Measurements from ENCODE around the gene BTN1A1.
"Not testable (repeated sequence)": the region's sequence is repeated elsewhere in the genome, so short reads cannot be mapped to it uniquely, and the experiment has no call there.

The BTN1A1 gene

GRCh38 chr6:26507658-26508057 is 7.6 kb downstream of the BTN1A1 start:
- in situ Hi-C loops (cut with MboI; ENCODE audit: low sequenced_read_pairs) = no loop called here

GRCh38 chr6:26511033-26511432 is 10.9 kb downstream of the BTN1A1 start:
- in situ Hi-C loops (cut with MboI; ENCODE audit: low sequenced_read_pairs) = not testable (repeated sequence)

GRCh38 chr6:26514984-26515383 is 14.9 kb downstream of the BTN1A1 start:
- in situ Hi-C loops (cut with MboI; ENCODE audit: low sequenced_read_pairs) = no loop called here

DNA sequence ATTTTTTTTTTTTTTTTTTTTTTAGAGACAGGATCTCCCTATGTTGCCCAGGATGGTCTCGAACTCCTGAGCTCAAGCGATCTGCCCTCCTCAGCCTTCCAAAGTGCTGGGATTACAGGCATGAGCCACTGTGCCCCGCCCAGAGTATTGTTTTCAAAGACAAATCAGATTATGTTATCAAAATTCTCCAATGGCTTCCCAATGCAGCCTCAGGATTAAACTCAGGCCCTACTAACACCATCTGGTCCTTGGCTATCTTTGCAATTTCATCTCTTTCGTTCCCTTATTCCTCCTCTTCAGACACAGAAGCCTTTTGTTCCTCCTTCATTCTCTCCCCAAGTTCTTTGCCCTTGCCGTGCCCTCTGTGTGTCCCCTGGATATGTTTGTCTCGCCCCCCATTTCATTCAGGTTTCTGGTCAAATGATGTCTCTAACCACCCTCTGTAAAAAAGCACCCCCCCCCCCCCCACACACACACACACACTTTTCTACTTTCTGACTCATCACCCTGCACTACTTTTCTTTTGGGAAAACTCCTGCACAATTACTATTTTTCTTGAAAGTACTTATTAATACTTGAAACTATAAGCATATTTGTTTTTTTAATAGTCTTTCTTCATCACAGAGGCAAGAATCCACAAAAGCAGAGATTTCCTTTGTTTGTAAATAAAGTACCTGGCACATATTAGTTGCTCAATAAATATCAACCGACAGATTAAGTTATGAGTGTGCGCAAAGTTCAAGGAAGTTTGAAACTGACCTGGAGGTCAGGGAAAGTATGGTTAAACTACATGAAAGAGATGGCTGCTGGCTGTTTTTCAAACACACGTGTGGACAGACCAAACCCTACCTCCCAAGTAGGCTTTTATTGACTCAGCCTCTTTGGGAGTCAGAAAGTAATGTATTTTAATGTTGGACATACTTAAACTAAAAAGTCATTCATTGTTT is 16.7 kb downstream of the BTN1A1 start:
- in situ Hi-C loops (cut with MboI; ENCODE audit: low sequenced_read_pairs) = no loop called here

- in situ Hi-C loops (cut with MboI; ENCODE audit: low sequenced_read_pairs) = no loop called here
Measured at GRCh38 chr6:26519359-26519758, 19.3 kb downstream of the BTN1A1 start.

DNA sequence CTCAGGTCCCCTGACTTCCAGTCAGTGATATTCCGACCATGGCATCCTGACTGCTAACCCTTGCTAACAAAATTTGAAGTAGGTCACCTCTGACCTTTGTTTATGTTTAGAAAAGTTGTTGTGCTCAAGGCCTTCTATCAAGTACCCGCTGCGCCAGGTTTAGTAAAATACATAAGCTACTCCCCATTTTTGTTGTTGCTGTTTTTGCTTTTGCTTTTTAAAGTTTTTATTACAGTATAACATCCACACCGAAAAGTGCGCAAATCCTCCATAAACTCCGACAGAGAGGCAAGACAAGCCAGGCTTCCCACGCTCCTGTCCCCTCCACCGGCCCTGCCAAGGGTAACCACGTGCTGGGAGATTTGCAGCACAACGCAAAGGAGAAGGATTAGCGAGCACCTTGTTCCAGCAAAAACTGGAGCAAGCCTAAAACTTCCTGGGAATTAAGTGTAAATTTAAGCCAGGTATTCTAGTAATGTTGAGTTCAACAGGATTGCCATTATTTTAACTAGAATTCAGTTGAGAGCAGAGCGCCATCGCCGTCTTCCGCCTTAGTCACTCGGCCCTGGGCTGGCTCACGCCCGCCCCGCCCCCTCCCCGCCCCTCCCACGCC is 20.2 kb downstream of the BTN1A1 start:
- in situ Hi-C loops (cut with MboI; ENCODE audit: low sequenced_read_pairs) = no loop called here

DNA sequence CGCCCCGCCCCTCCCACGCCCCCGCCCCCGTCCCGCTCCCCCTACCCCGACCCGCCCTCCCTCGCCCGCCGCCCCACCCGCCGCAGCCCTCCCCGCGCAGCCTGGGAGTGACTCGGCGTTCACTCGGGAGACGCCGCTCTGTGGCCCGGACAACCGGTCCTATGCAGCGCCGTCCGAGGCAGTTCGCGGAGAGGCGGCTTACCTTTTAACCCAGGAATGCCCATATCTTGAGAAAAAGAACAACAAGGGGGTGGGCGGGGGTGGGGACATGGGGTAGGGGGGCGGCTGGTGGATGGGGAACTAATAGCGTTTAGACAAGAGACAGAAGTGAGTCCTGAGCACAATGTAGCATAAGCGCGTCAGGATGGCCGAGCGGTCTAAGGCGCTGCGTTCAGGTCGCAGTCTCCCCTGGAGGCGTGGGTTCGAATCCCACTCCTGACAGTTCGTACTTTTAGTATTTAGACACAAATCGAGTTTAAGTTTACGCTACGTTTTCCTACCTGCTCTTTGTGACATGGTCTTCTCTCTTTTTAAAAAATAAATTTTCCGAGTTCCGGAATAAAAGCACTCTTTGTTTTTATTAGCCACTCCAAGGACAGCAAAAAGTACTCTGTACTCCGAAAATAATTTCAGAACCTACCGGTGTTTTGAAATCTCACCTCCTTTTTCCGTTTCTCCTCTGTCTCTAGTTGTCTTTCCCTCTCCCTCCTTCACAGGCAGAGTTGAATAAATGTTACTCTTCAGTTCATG is 20.9 kb downstream of the BTN1A1 start:
- in situ Hi-C loops (cut with MboI; ENCODE audit: low sequenced_read_pairs) = no loop called here

GRCh38 chr6:26521600-26522391 is 21.7 kb downstream of the BTN1A1 start:
- in situ Hi-C loops (cut with MboI; ENCODE audit: low sequenced_read_pairs) = no loop called here

DNA sequence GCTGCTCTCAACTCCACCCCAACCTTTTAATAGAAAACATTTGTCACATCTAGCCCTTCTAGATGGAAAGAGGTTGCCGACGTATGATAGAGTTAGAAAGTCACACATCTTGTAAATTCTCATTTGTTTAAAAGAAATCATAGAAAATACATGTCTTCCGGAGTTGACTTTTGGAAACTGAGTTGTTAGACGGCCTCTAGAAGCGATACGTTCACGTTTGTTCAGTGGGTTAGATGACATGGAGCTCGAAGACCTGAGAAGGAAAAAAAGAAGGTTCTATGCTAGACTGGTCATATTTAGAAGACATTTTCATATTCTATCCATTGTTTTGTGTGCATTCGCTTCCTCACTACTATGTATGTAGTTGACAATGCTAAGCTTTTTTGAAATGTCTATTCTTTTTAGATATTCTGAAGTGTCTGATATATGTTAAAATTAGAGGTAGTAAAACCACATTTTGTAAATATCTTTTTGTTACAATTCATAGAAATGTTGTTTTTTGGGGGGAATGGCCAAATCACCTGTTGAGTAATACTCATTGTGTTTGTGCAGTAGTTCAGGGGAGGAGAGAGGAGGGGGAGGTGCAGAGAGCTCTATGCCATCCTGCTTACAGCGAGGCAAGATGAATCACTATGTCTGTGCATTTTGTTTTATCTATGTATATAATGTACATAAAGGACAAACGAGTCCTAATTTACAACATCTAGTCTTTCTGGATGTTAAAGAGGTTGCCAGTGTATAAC is 22.6 kb downstream of the BTN1A1 start:
- in situ Hi-C loops (cut with MboI; ENCODE audit: low sequenced_read_pairs) = not testable (repeated sequence)

DNA sequence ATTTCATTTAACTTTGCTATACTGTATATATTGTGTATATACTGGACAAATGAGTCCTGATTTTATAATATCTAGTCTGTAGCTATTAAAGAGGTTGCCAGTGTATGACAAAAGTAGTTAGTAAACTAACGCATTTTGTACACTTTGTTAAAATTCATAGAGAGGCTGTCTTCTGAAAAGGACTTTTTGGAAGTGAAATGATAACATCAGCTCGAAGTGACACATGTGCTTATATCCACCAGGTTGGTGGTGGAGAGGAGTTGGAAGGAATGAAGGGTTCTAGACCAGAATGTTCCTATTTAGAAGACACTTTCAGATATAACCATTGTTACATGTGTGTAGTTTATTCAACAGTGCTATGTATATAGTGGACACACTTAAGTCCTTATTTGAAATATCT is 24.2 kb downstream of the BTN1A1 start:
- in situ Hi-C loops (cut with MboI; ENCODE audit: low sequenced_read_pairs) = not testable (repeated sequence)

GRCh38 chr6:26524722-26525370 is 24.7 kb downstream of the BTN1A1 start:
- in situ Hi-C loops (cut with MboI; ENCODE audit: low sequenced_read_pairs) = loop anchor here (25.0 kb wide), 1 partner anchor 338 kb away; a partner anchor contains a TSS

GRCh38 chr6:26525838-26526237 is 25.7 kb downstream of the BTN1A1 start:
- in situ Hi-C loops (cut with MboI; ENCODE audit: low sequenced_read_pairs) = loop anchor here (25.0 kb wide), 1 partner anchor 339 kb away; a partner anchor contains a TSS

DNA sequence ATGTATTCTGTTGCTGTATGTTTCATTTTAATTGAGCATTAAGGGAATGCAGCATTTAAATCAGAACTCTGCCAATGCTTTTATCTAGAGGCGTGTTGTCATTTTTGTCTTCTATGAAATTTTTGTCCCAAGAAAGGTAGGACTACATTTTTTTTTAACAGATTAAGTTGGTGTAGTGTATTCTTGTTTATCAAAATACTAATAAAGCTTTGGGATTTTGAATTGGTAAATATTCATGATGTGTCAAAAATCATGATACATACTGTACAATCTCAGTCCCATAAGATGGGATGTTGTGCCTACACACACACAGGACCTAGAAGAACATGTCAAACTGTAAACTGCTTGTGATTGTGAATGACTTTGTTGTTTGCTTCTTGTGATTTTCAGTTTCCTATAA is 26.8 kb downstream of the BTN1A1 start:
- in situ Hi-C loops (cut with MboI; ENCODE audit: low sequenced_read_pairs) = loop anchor here (25.0 kb wide), 1 partner anchor 340 kb away; a partner anchor contains a TSS

DNA sequence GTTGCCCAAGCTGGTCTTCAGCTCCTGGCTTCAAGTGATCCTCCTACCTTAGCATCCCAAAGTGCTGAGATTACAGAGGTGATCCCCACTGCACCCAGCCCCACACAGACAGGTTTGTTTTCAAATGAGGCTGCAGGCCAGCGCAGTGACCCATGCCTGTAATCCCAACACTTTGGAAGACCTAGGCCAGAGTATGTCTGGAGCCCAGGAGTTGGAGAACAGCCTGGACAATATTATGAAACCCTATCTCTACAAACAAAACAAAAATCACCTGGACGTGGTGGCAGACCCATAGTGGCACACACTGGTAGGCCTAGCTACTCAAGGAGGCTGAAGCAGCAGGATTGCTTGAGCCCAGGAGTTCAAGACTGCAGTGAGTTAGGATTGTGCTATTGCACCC is 30.1 kb downstream of the BTN1A1 start:
- in situ Hi-C loops (cut with MboI; ENCODE audit: low sequenced_read_pairs) = loop anchor here (25.0 kb wide), 1 partner anchor 343 kb away; a partner anchor contains a TSS

DNA sequence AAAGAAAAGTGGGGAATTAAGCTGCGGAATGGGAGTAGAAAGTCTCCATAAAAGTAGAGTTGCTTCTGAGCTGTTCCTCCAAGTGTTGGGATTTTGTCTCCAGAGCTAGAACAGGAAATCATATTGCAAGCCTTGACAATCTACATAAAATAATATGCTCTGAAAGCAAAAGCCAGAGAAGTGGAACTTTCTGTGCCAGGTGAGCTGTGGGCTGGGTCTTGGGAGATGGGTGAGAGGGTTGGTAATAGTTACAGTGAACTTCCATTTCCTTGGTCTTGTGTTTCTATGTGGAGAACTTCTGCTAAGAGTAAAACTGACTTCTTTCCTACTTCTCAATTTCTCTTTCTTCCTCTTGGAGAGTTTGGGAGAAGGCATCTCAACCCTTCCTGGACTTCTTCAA is 31.8 kb downstream of the BTN1A1 start:
- in situ Hi-C loops (cut with MboI; ENCODE audit: low sequenced_read_pairs) = loop anchor here (25.0 kb wide), 1 partner anchor 345 kb away; a partner anchor contains a TSS

DNA sequence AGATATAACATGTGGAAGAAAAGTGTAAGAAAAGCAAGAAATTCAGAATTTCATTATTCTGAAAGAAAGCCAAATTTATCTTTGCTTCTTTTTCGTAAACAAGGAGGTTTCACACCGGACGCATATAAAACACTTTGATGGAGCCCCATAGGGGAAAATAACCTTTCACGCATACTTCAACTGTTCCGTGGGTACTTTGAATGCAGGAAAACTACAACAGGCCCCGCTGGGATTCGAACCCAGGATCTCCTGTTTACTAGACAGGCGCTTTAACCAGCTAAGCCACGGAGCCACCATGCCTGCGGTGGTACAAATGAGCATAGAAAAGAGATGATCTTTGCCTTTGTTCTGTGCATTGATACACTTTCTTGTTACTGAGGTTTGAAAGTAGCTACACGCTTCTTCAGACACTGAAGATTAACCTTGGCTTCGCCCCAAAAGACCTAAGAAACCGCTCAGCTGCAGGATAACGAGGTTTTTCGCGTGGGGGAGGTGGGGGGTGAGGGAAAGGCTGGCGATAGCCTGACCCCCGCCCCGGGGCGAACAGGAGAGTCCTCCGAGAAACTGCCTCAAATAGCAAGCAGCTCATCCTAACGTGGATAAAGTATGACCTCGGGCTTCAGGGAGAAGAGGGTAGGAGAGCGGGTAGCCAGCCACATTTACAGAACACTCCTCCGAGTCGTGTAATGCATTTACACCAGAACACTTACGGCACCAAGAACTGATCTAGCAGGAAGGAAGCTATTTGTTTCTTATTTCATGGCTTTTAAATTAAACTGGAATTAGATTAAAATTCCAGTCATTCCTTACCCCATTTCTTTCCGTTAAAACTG is 32.8 kb downstream of the BTN1A1 start:
- in situ Hi-C loops (cut with MboI; ENCODE audit: low sequenced_read_pairs) = loop anchor here (25.0 kb wide), 1 partner anchor 346 kb away; a partner anchor contains a TSS

GRCh38 chr6:26533532-26533931 is 33.4 kb downstream of the BTN1A1 start:
- in situ Hi-C loops (cut with MboI; ENCODE audit: low sequenced_read_pairs) = loop anchor here (25.0 kb wide), 1 partner anchor 346 kb away; a partner anchor contains a TSS

Data from HL-60/S4 treated with retinoic acid at 250 ng/mL for 4 days and 3 days (cell line).